ENCODE measurements around the gene RXRA. TPM values are rescaled to one million over a fixed set of nuclear protein-coding genes. Genes with fewer than 3 reads are reported as not detected.

RXRA gene
- total RNA-seq, 4 donors from 2014 or later: 27.3 to 70.5 (median 58.6) TPM

GRCh38 chr9:134285215-134285845 lies 40.9 kb upstream of the RXRA start:
- Histone ChIP-seq H3K36me3 (no peaks in the 10 kb centered on the region), H3K4me3 (no peak overlapping the region), H3K9me3 (no peaks in the 10 kb centered on the region), H3K4me1 (peaks cover 11 to 14% (median 12%) of the 10 kb centered on the region in 4 donors), H3K27me3 (no peaks in the 10 kb centered on the region), H3K27ac (no peak overlapping the region)
- in situ Hi-C loops (cut with MboI; ENCODE audit: low pct_ligation_motif_present in 1 of 4, low pct_unique_long_range_greater_than_20kb in 1 of 4, low sequenced_read_pairs in 3 of 4) (no loop called here), intact Hi-C loops (cut with DNase I; ENCODE audit: low total_unique reads) (no loop called here)
- TF ChIP-seq POLR2AphosphoS5 (IDR thresholded peaks at IDR 0.05) (no peak), POLR2A (IDR thresholded peaks at IDR 0.05) (no peak), CTCF (IDR thresholded peaks at IDR 0.05) (no peak), EP300 (IDR thresholded peaks at IDR 0.05; ENCODE audit: low read depth) (no peak)
- no peak for DNase-seq
- 88% methylated on average over 13 of the region's 15 CpGs; no CpG with 5 or more reads in 1 of the 2 donors for WGBS, 2 donors (ENCODE audit: low coverage in 1 of 2)

GRCh38 chr9:134286471-134287245 lies 39.6 kb upstream of the RXRA start:
- 68 to 84% methylated on average over 7 to 27 of the region's 27 CpGs for WGBS, 2 donors (ENCODE audit: low coverage in 1 of 2)
- Histone ChIP-seq H3K4me3 (no peak overlapping the region), H3K36me3 (no peaks in the 10 kb centered on the region), H3K9me3 (no peaks in the 10 kb centered on the region), H3K27ac (no peak overlapping the region), H3K27me3 (no peaks in the 10 kb centered on the region), H3K4me1 (peaks cover 11 to 14% (median 12%) of the 10 kb centered on the region in 4 donors)
- TF ChIP-seq CTCF (IDR thresholded peaks at IDR 0.05) (no peak), POLR2A (IDR thresholded peaks at IDR 0.05) (no peak), EP300 (IDR thresholded peaks at IDR 0.05; ENCODE audit: low read depth) (no peak), POLR2AphosphoS5 (IDR thresholded peaks at IDR 0.05) (no peak)
- intact Hi-C loops (cut with DNase I; ENCODE audit: low total_unique reads) (no loop called here), in situ Hi-C loops (cut with MboI; ENCODE audit: low pct_ligation_motif_present in 1 of 4, low pct_unique_long_range_greater_than_20kb in 1 of 4, low sequenced_read_pairs in 3 of 4) (no loop called here)
- DNase-seq: no peak

GRCh38 chr9:134287591-134288491 lies 38.4 kb upstream of the RXRA start:
- TF ChIP-seq CTCF (IDR thresholded peaks at IDR 0.05) (no peak), POLR2A (IDR thresholded peaks at IDR 0.05) (no peak), EP300 (IDR thresholded peaks at IDR 0.05; ENCODE audit: low read depth) (no peak), POLR2AphosphoS5 (IDR thresholded peaks at IDR 0.05) (no peak)
- Histone ChIP-seq H3K27ac (no peak overlapping the region), H3K27me3 (no peaks in the 10 kb centered on the region), H3K4me1 (peaks cover 8 to 12% (median 9%) of the 10 kb centered on the region in 4 donors), H3K4me3 (no peak overlapping the region), H3K9me3 (no peaks in the 10 kb centered on the region), H3K36me3 (no peaks in the 10 kb centered on the region)
- 69 to 84% methylated on average over 8 to 21 of the region's 35 CpGs for WGBS, 2 donors (ENCODE audit: low coverage in 1 of 2)
- intact Hi-C loops (cut with DNase I; ENCODE audit: low total_unique reads): no loop called here
- no peak for DNase-seq
- in situ Hi-C loops (cut with MboI; ENCODE audit: low pct_ligation_motif_present in 1 of 4, low pct_unique_long_range_greater_than_20kb in 1 of 4, low sequenced_read_pairs in 3 of 4): no loop called here

- Histone ChIP-seq H3K27me3 (no peaks in the 10 kb centered on the region), H3K27ac (no peak overlapping the region), H3K4me3 (no peak overlapping the region), H3K9me3 (no peaks in the 10 kb centered on the region), H3K4me1 (peaks cover 0 to 7% (median 1%) of the 10 kb centered on the region in 4 donors), H3K36me3 (no peaks in the 10 kb centered on the region)
- WGBS, 2 donors (ENCODE audit: low coverage in 1 of 2): 96% methylated on average over 10 of the region's 10 CpGs; no CpG with 5 or more reads in 1 of the 2 donors
- in situ Hi-C loops (cut with MboI; ENCODE audit: low pct_ligation_motif_present in 1 of 4, low pct_unique_long_range_greater_than_20kb in 1 of 4, low sequenced_read_pairs in 3 of 4) (no loop called here), intact Hi-C loops (cut with DNase I; ENCODE audit: low total_unique reads) (no loop called here)
- TF ChIP-seq EP300 (IDR thresholded peaks at IDR 0.05; ENCODE audit: low read depth): no peak
- TF ChIP-seq CTCF (IDR thresholded peaks at IDR 0.05): no peak
- TF ChIP-seq POLR2AphosphoS5 (IDR thresholded peaks at IDR 0.05): no peak
- no peak for TF ChIP-seq POLR2A (IDR thresholded peaks at IDR 0.05)
- DNase-seq: no peak
Measured at GRCh38 chr9:134288746-134289145, 37.5 kb upstream of the RXRA start.

Data from transverse colon (tissue), 4 donors.